ENCODE measurements around the gene STAT2. TPM values are rescaled to one million over a fixed set of nuclear protein-coding genes. Genes with fewer than 3 reads are reported as not detected.
A peak's percentile ranks its signal among the peaks of the same experiment; 100 is the strongest.
"Not testable (repeated sequence)": the region's sequence is repeated elsewhere in the genome, so short reads cannot be mapped to it uniquely, and the experiment has no call there.

Gene STAT2
- total and polyA plus RNA-seq, 7 experiments from 2014 or later, result 64.1 to 291 (median 179) TPM

GRCh38 chr12:56350662-56351061 is 9.2 kb downstream of the STAT2 start:
- H3K27me3 ChIP-seq (ENCODE audit: control insufficient read depth in 2 of 2, insufficient read depth in 2 of 2, low read length in 2 of 2), result no peaks in the 10 kb centered on the region
- Mint-ChIP-seq H3K9me3 (no peaks in the 10 kb centered on the region), H3K27me3 (no peaks in the 10 kb centered on the region), H3K27ac (peak overlapping the region in 5 of 9 donors; percentile 14 to 32 (median 27)), H3K4me1 (peaks cover 0 to 6% (median under 1%) of the 10 kb centered on the region in 7 donors), H3K4me3 (no peak overlapping the region), H3K36me3 (peaks cover 19 to 50% (median 23%) of the 10 kb centered on the region in 5 donors)
- no peak overlapping the region for H3K27ac ChIP-seq (ENCODE audit: low read depth, low read length)
- intact Hi-C loops (cut with micrococcal nuclease), result no loop called here
- ChIA-PET CTCF (interaction anchor here (2.0 kb wide), 1 partner anchor 9 kb away, joined by 6 read pairs; the partner anchor contains the start of gene STAT2), POLR2A (interaction anchor here (1.3 to 3.6 kb wide), 3 partner anchors 9 to 17 kb away, joined by 4 to 18 read pairs (median 6); partner anchors contain the start of genes IL23A, PAN2 and STAT2)
- no peak for ATAC-seq
- peaks cover 27 to 92% (median 45%) of the 10 kb centered on the region in 3 experiments for H3K36me3 ChIP-seq (ENCODE audit: control insufficient read depth in 2 of 3, insufficient read depth in 3 of 3, low read length in 3 of 3)
- H3K9me3 ChIP-seq (ENCODE audit: control insufficient read depth in 2 of 3, low read length in 3 of 3), result no peaks in the 10 kb centered on the region
- H3K4me1 ChIP-seq (ENCODE audit: control insufficient read depth in 2 of 2, insufficient read depth in 2 of 2, low read length in 2 of 2), result no peaks in the 10 kb centered on the region
- H3K4me3 ChIP-seq (ENCODE audit: low read length), result no peak overlapping the region
- DNase-seq, result no peak

DNA sequence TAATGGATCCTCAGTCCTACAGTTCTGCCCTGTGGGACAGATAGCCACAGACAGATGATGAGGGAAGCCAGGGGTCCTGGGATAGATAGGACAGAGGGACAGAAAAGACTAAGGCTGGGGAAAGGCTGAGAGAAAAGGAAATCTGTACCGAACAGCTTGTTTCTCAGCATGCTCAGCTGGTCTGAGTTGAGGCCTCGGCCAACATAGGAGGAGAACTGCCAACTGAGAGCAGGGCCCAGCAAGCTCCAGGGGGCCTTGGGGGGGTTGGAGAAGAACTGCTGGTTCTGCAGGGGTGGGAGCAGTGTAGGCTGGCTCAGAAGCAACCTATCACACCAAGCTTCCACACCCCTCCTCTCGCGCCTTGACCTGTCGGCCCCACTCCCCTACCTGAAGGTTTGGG is 11.1 kb downstream of the STAT2 start:
- H3K27me3 ChIP-seq (ENCODE audit: control insufficient read depth in 2 of 2, insufficient read depth in 2 of 2, low read length in 2 of 2), result no peaks in the 10 kb centered on the region
- ATAC-seq, result no peak
- intact Hi-C loops (cut with micrococcal nuclease), result no loop called here
- H3K4me1 Mint-ChIP-seq, result peaks cover 0 to 4% (median 0%) of the 10 kb centered on the region in 7 donors
- ChIA-PET POLR2A (interaction anchor here (0.9 to 1.5 kb wide), 3 partner anchors 11 to 32 kb away, joined by 3 to 5 read pairs (median 3); partner anchors contain the start of gene STAT2), CTCF (interaction anchor here (1.0 kb wide), 1 partner anchor 11 kb away, joined by 4 read pairs; the partner anchor contains the start of gene STAT2)
- H3K27ac ChIP-seq (ENCODE audit: low read depth, low read length), result no peak overlapping the region
- H3K9me3 ChIP-seq (ENCODE audit: control insufficient read depth in 2 of 3, low read length in 3 of 3), result no peaks in the 10 kb centered on the region
- peaks cover 21 to 41% (median 25%) of the 10 kb centered on the region in 5 donors for H3K36me3 Mint-ChIP-seq
- peaks cover 20 to 89% (median 31%) of the 10 kb centered on the region in 3 experiments for H3K36me3 ChIP-seq (ENCODE audit: control insufficient read depth in 2 of 3, insufficient read depth in 3 of 3, low read length in 3 of 3)
- H3K27me3 Mint-ChIP-seq, result no peaks in the 10 kb centered on the region
- peak overlapping the region in 5 of 9 donors; percentile 14 to 62 (median 23) for H3K27ac Mint-ChIP-seq
- H3K4me3 ChIP-seq (ENCODE audit: low read length), result no peak overlapping the region
- H3K9me3 Mint-ChIP-seq, result no peaks in the 10 kb centered on the region
- no peak for DNase-seq
- H3K4me1 ChIP-seq (ENCODE audit: control insufficient read depth in 2 of 2, insufficient read depth in 2 of 2, low read length in 2 of 2), result no peaks in the 10 kb centered on the region
- no peak overlapping the region for H3K4me3 Mint-ChIP-seq

DNA sequence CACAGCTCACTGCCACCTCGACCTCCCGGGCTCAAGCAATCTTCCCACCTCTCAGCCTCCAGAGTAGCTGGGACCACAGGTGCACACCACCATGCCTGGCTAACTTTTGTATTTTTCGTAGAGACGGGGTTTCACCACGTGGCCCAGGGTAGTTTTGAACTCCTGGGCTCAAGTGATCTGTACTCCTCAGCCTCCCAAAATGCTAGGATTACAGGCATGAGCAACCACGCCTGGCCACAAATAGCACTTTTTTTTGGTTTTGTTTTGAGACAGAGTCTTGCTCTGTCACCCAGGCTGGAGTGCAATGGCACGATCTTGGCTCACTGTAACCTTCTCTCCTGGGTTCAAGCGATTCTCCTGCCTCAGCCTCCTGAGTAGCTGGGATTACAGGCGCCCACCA is 12.7 kb downstream of the STAT2 start:
- H3K4me3 Mint-ChIP-seq; ATAC-seq; intact Hi-C loops (cut with micrococcal nuclease); H3K9me3 ChIP-seq (ENCODE audit: control insufficient read depth in 2 of 3, low read length in 3 of 3); H3K27me3 ChIP-seq (ENCODE audit: control insufficient read depth in 2 of 2, insufficient read depth in 2 of 2, low read length in 2 of 2); H3K4me1 ChIP-seq (ENCODE audit: control insufficient read depth in 2 of 2, insufficient read depth in 2 of 2, low read length in 2 of 2); H3K4me3 ChIP-seq (ENCODE audit: low read length); H3K27ac ChIP-seq (ENCODE audit: low read depth, low read length); H3K27me3 Mint-ChIP-seq; H3K9me3 Mint-ChIP-seq; DNase-seq; H3K4me1 Mint-ChIP-seq: not testable (repeated sequence)
- CTCF ChIA-PET, result interaction anchor here (0.7 to 1.2 kb wide), 2 partner anchors 12 to 13 kb away, joined by 3 to 5 read pairs; partner anchors contain the start of gene STAT2
- POLR2A ChIA-PET, result interaction anchor here (1.1 kb wide), 1 partner anchor 13 kb away, joined by 5 read pairs; the partner anchor contains the start of gene STAT2
- H3K27ac Mint-ChIP-seq, result peak overlapping the region in 2 of 9 donors; percentile 46 to 67
- H3K36me3 ChIP-seq (ENCODE audit: control insufficient read depth in 2 of 3, insufficient read depth in 3 of 3, low read length in 3 of 3), result peaks cover 20 to 90% (median 31%) of the 10 kb centered on the region in 3 experiments
- H3K36me3 Mint-ChIP-seq, result peaks cover 25 to 50% (median 33%) of the 10 kb centered on the region in 5 donors

DNA sequence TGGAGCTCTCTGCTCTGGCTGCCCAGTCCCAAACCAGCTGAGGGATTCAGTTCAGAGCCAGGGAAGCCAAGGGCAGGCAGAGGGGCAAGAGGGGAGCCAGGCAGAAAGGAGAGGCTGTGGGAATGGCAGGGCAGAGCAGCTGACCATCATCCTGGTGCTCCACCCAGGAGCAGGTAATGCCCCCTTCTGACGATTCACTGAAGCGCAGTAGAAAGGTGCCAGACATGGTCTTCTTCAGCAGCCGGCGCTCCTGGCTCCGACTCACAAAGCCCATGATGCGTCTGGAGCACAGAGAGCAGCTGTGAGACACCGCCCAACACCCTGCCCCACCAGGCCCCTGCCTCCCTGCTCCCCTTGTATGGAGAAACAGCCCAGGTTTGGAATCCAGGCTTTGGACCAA is 13.2 kb downstream of the STAT2 start:
- Mint-ChIP-seq H3K36me3 (peaks cover 23 to 52% (median 33%) of the 10 kb centered on the region in 5 donors), H3K27me3 (no peaks in the 10 kb centered on the region), H3K9me3 (no peaks in the 10 kb centered on the region), H3K4me1 (peaks cover 0 to 6% (median 2%) of the 10 kb centered on the region in 7 donors), H3K27ac (peak overlapping the region in 7 of 9 donors; percentile 13 to 75 (median 51)), H3K4me3 (no peak overlapping the region)
- ChIA-PET POLR2A (interaction anchor here (1.1 kb wide), 1 partner anchor 31 kb away, joined by 4 read pairs; the partner anchor contains the start of gene CNPY2), CTCF (interaction anchor here (0.7 to 0.8 kb wide), 2 partner anchors 9 to 13 kb away, joined by 3 read pairs; partner anchors contain the start of gene STAT2)
- Histone ChIP-seq H3K9me3 (ENCODE audit: control insufficient read depth in 2 of 3, low read length in 3 of 3) (no peaks in the 10 kb centered on the region), H3K4me1 (ENCODE audit: control insufficient read depth in 2 of 2, insufficient read depth in 2 of 2, low read length in 2 of 2) (no peaks in the 10 kb centered on the region), H3K4me3 (ENCODE audit: low read length) (no peak overlapping the region), H3K36me3 (ENCODE audit: control insufficient read depth in 2 of 3, insufficient read depth in 3 of 3, low read length in 3 of 3) (peaks cover 20 to 87% (median 31%) of the 10 kb centered on the region in 3 experiments), H3K27ac (ENCODE audit: low read depth, low read length) (no peak overlapping the region), H3K27me3 (ENCODE audit: control insufficient read depth in 2 of 2, insufficient read depth in 2 of 2, low read length in 2 of 2) (no peaks in the 10 kb centered on the region)
- ATAC-seq, result peak; percentile 22
- intact Hi-C loops (cut with micrococcal nuclease), result loop anchor here in 1 of 2 donors (1.0 kb wide), 1 partner anchor 12 kb away; no protein-coding TSS in a partner anchor
- DNase-seq, result no peak

GRCh38 chr12:56342290-56342689 is 17.6 kb downstream of the STAT2 start:
- ATAC-seq; intact Hi-C loops (cut with micrococcal nuclease); H3K9me3 ChIP-seq (ENCODE audit: control insufficient read depth in 2 of 3, low read length in 3 of 3); H3K27me3 ChIP-seq (ENCODE audit: control insufficient read depth in 2 of 2, insufficient read depth in 2 of 2, low read length in 2 of 2); H3K4me3 ChIP-seq (ENCODE audit: low read length); H3K27me3 Mint-ChIP-seq; H3K4me3 Mint-ChIP-seq; H3K9me3 Mint-ChIP-seq; DNase-seq: not testable (repeated sequence)
- Histone ChIP-seq H3K27ac (ENCODE audit: low read depth, low read length) (peak overlapping the region; percentile 7), H3K36me3 (ENCODE audit: control insufficient read depth in 2 of 3, insufficient read depth in 3 of 3, low read length in 3 of 3) (peaks cover 0 to 55% (median 5%) of the 10 kb centered on the region in 3 experiments), H3K4me1 (ENCODE audit: control insufficient read depth in 2 of 2, insufficient read depth in 2 of 2, low read length in 2 of 2) (peaks cover 22 to 24% of the 10 kb centered on the region in 2 donors)
- Mint-ChIP-seq H3K36me3 (peaks cover 15 to 38% (median 30%) of the 10 kb centered on the region in 5 donors), H3K4me1 (peaks cover 16 to 46% (median 36%) of the 10 kb centered on the region in 7 donors), H3K27ac (peak overlapping the region in 6 of 9 donors; percentile 57 to 82 (median 70))
- POLR2A ChIA-PET, result interaction anchor here (0.7 to 5.4 kb wide), 4 partner anchors 9 to 30 kb away, joined by 3 to 41 read pairs (median 5); partner anchors contain the start of genes PAN2 and STAT2
- CTCF ChIA-PET, result interaction anchor here (0.6 to 0.7 kb wide), 2 partner anchors 31 to 122 kb away, joined by 3 to 5 read pairs; no protein-coding TSS in a partner anchor

GRCh38 chr12:56341616-56342015 is 18.3 kb downstream of the STAT2 start:
- peak overlapping the region in 8 of 9 donors; percentile 48 to 99 (median 76) for H3K27ac Mint-ChIP-seq
- H3K4me1 Mint-ChIP-seq, result peaks cover 16 to 53% (median 41%) of the 10 kb centered on the region in 7 donors
- no peak overlapping the region for H3K4me3 Mint-ChIP-seq
- H3K36me3 ChIP-seq (ENCODE audit: control insufficient read depth in 2 of 3, insufficient read depth in 3 of 3, low read length in 3 of 3), result peaks cover 0 to 48% (median 5%) of the 10 kb centered on the region in 3 experiments
- peaks cover 22 to 24% of the 10 kb centered on the region in 2 donors for H3K4me1 ChIP-seq (ENCODE audit: control insufficient read depth in 2 of 2, insufficient read depth in 2 of 2, low read length in 2 of 2)
- H3K27me3 ChIP-seq (ENCODE audit: control insufficient read depth in 2 of 2, insufficient read depth in 2 of 2, low read length in 2 of 2), result no peaks in the 10 kb centered on the region
- ChIA-PET POLR2A (interaction anchor here (0.6 to 5.4 kb wide), 5 partner anchors 8 to 31 kb away, joined by 3 to 41 read pairs (median 5); partner anchors contain the start of genes PAN2 and STAT2), CTCF (interaction anchor here (0.7 kb wide), 1 partner anchor 31 kb away, joined by 5 read pairs; no protein-coding TSS in a partner anchor)
- H3K9me3 Mint-ChIP-seq, result no peaks in the 10 kb centered on the region
- ATAC-seq, result no peak
- H3K27ac ChIP-seq (ENCODE audit: low read depth, low read length), result peak overlapping the region; percentile 54
- intact Hi-C loops (cut with micrococcal nuclease), result no loop called here
- peaks cover 15 to 38% (median 30%) of the 10 kb centered on the region in 5 donors for H3K36me3 Mint-ChIP-seq
- no peak overlapping the region for H3K4me3 ChIP-seq (ENCODE audit: low read length)
- DNase-seq, result no peak
- H3K27me3 Mint-ChIP-seq, result no peaks in the 10 kb centered on the region
- no peaks in the 10 kb centered on the region for H3K9me3 ChIP-seq (ENCODE audit: control insufficient read depth in 2 of 3, low read length in 3 of 3)

Measured in naive thymus-derived CD4-positive, alpha-beta T cell (primary cell).